BE2C (cell line): ENCODE data around the gene MAMDC2.

Experiments
- DNase-seq: peaks from one replicate; pipeline ENCODE4 v3.0.0-alpha.2; 2020
- H3K27me3 ChIP-seq: fragments of 250-450 bp; sonication (Bioruptor Pico); 2 replicates; pipeline ENCODE4 v1.5.1; 2020; ENCODE audit warnings: mild to moderate bottlenecking
- H3K36me3 ChIP-seq: fragments of 250-450 bp; sonication (Bioruptor Pico); 2 replicates; pipeline ENCODE4 v1.5.1; 2020; ENCODE audit warnings: mild to moderate bottlenecking
- H3K4me1 ChIP-seq: fragments of 250-450 bp; sonication (Bioruptor Pico); 2 replicates; pipeline ENCODE4 v1.5.1; 2020
- H3K4me3 ChIP-seq: 2 replicates; pipeline ENCODE4 v1.5.1; 2011; ENCODE audit warnings: low read depth, low read length
- H3K9me3 ChIP-seq: fragments of 250-450 bp; sonication (Bioruptor Pico); 2 replicates; pipeline ENCODE4 v1.5.1; 2020
- CTCF ChIP-seq: IDR thresholded peaks from 2 replicates; pipeline ENCODE4 v1.5.1; 2012; ENCODE audit warnings: mild to moderate bottlenecking, low read depth, low read length

MAMDC2 gene

GRCh38 chr9:70160686-70161600 is 117.3 kb downstream of the MAMDC2 start:
- no peaks in the 10 kb centered on the region for H3K4me1 ChIP-seq
- DNase-seq = no peak
- H3K27me3 ChIP-seq = no peaks in the 10 kb centered on the region
- H3K9me3 ChIP-seq = no peaks in the 10 kb centered on the region
- H3K4me3 ChIP-seq = no peak overlapping the region
- no peaks in the 10 kb centered on the region for H3K36me3 ChIP-seq
- TF ChIP-seq CTCF = no peak

- no peak for DNase-seq
- H3K4me1 ChIP-seq = peaks cover 5% of the 10 kb centered on the region; the same call in 1 of the 2 replicates
- no peak for TF ChIP-seq CTCF
- H3K4me3 ChIP-seq = no peak overlapping the region
- no peaks in the 10 kb centered on the region for H3K27me3 ChIP-seq
- no peaks in the 10 kb centered on the region for H3K9me3 ChIP-seq
- H3K36me3 ChIP-seq = no peaks in the 10 kb centered on the region
Measured at GRCh38 chr9:70165006-70165602, 121.5 kb downstream of the MAMDC2 start.

DNA sequence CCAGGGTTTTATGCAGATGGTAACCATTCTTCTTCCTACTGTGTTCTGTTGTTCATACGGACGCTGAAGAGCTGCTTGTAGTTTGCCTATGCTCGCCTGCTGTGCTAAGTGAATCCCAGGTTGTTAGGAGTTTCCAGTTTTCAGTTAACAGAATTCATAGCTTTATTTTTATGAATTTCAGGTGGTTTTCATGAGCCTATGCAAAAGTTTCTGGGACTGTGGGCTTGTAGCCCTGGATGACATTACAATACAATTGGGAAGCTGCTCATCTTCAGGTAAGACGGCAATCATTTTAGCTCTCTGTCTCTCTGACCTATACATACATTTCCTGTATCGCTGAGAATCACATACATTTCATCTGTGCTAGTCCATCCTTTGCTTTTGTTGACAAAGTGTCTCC is 124.9 kb downstream of the MAMDC2 start:
- H3K4me3 ChIP-seq = no peak overlapping the region
- no peaks in the 10 kb centered on the region for H3K36me3 ChIP-seq
- TF ChIP-seq CTCF = no peak
- no peak for DNase-seq
- H3K9me3 ChIP-seq = no peaks in the 10 kb centered on the region
- H3K27me3 ChIP-seq = no peaks in the 10 kb centered on the region
- peaks cover 5% of the 10 kb centered on the region; the same call in 1 of the 2 replicates for H3K4me1 ChIP-seq

- no peak for DNase-seq
- Histone ChIP-seq H3K4me3 (no peak overlapping the region), H3K27me3 (no peaks in the 10 kb centered on the region), H3K9me3 (no peaks in the 10 kb centered on the region), H3K36me3 (no peaks in the 10 kb centered on the region), H3K4me1 (peaks cover 5% of the 10 kb centered on the region; the same call in 1 of the 2 replicates)
- TF ChIP-seq CTCF = no peak
Measured at GRCh38 chr9:70169222-70169621, 125.6 kb downstream of the MAMDC2 start.

DNA sequence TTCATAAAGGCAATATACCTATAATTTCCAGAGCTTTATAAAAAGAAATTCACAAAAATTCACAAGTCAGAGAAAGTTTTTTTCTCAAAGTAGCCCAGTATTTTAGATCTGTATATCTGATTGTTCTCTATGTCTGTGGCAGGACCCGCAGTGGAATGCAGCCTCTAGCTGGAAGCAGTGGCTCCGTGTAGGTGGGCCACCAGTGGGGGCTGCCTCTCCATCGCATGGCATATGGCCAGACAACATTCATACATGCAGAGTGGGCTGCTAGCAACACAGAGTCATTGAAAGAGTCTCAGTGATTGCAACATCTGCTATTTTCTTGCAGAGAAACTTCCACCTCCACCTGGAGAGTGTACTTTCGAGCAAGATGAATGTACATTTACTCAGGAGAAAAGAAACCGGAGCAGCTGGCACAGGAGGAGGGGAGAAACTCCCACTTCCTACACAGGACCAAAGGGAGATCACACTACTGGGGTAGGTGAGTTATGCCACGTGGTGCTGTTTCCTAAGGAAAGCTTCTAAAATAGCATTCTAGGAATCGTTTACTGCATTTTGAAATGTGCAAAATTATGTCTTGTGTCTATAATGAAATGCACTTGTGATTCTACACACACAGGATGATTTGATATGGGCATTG is 126.6 kb downstream of the MAMDC2 start:
- H3K27me3 ChIP-seq = no peaks in the 10 kb centered on the region
- no peak overlapping the region for H3K4me3 ChIP-seq
- H3K4me1 ChIP-seq = peaks cover 5% of the 10 kb centered on the region; the same call in 1 of the 2 replicates
- H3K36me3 ChIP-seq = no peaks in the 10 kb centered on the region
- no peaks in the 10 kb centered on the region for H3K9me3 ChIP-seq
- TF ChIP-seq CTCF = no peak
- no peak for DNase-seq
